ENCODE measurements around the gene ESPN.

GRCh38 chr1:6397844-6398441 lies 26.6 kb upstream of the ESPN start:
- TF ChIP-seq POLR2A (IDR thresholded peaks at IDR 0.05; ENCODE audit: low read depth, low read length) (no peak), TAF1 (IDR thresholded peaks at IDR 0.05; ENCODE audit: low read depth, low read length) (no peak), POLR2AphosphoS5 (IDR thresholded peaks at IDR 0.05; ENCODE audit: low read depth, low read length) (no peak), SPI1 (IDR thresholded peaks at IDR 0.05; ENCODE audit: low read depth, low read length) (no peak)

Measured in GM12891 (cell line).